GM23338 (cell line): ENCODE measurements around the gene COX7B2. TPM values are rescaled to one million over a fixed set of nuclear protein-coding genes. Genes with fewer than 3 reads are reported as not detected.
A peak's percentile ranks its signal among the peaks of the same experiment; 100 is the strongest.

Experiments used
- ATAC-seq: fragments of 200-7000 bp; cut with Tn5 transposase; 3 replicates; pipeline ENCODE4 v1.9.1; 2020
- DNase-seq: peaks from one replicate; pipeline ENCODE4 v3.0.0-alpha.2; 2015; ENCODE audit warnings: low spot score
- H2AFZ ChIP-seq: fragments of 200-600 bp; sonication (generic); 2 replicates; pipeline ENCODE4 v1.8.0; 2016; ENCODE audit warnings: antibody characterized with exemption, mild to moderate bottlenecking, moderate library complexity
- H3F3A ChIP-seq: fragments of 200-600 bp; sonication (generic); replicated peaks from 2 replicates; pipeline ENCODE4 v1.8.0; 2017; ENCODE audit warnings: antibody characterized with exemption, mixed run types, low read depth
- H3K27ac ChIP-seq: fragments of 200-600 bp; sonication (generic); 2 replicates; pipeline ENCODE4 v1.6.1; 2016; ENCODE audit warnings: low read depth
- H3K27me3 ChIP-seq: fragments of 200-600 bp; sonication (generic); 2 replicates; pipeline ENCODE4 v1.8.0; 2016; ENCODE audit warnings: mild to moderate bottlenecking, mixed run types, moderate library complexity; ENCODE audit not compliant: insufficient read depth
- H3K36me3 ChIP-seq: fragments of 200-600 bp; sonication (generic); 2 replicates; pipeline ENCODE4 v1.8.0; 2016; ENCODE audit warnings: mild to moderate bottlenecking; ENCODE audit not compliant: insufficient read depth
- H3K4me1 ChIP-seq: fragments of 200-600 bp; sonication (generic); 2 replicates; pipeline ENCODE4 v1.8.0; 2016; ENCODE audit warnings: mild to moderate bottlenecking, moderate library complexity; ENCODE audit not compliant: insufficient read depth
- H3K4me2 ChIP-seq: fragments of 200-600 bp; sonication (generic); 2 replicates; pipeline ENCODE4 v1.7.1; 2017; ENCODE audit warnings: mixed run types
- H3K4me3 ChIP-seq: fragments of 200-600 bp; sonication (generic); 2 replicates; pipeline ENCODE4 v1.6.1; 2016; ENCODE audit warnings: mixed run types
- H3K79me2 ChIP-seq: fragments of 200-600 bp; sonication (generic); replicated peaks from 2 replicates; pipeline ENCODE4 v1.8.0; 2017; ENCODE audit warnings: mild to moderate bottlenecking; ENCODE audit not compliant: insufficient read depth
- H3K9me2 ChIP-seq: fragments of 200-600 bp; sonication (generic); 2 replicates; pipeline ENCODE4 v1.8.0; 2017; ENCODE audit not compliant: insufficient read depth
- H4K20me1 ChIP-seq: fragments of 200-600 bp; sonication (generic); replicated peaks from 2 replicates; pipeline ENCODE4 v1.8.0; 2017; ENCODE audit warnings: mild to moderate bottlenecking; ENCODE audit not compliant: insufficient read depth
- H3K27ac Mint-ChIP-seq: 2 replicates; pipeline ENCODE4 v1.8.0; 2020; ENCODE audit warnings: inconsistent platforms, mild to moderate bottlenecking, moderate library complexity, mixed read lengths
- H3K27me3 Mint-ChIP-seq: 3 replicates; pipeline ENCODE4 v1.8.0; 2022; ENCODE audit warnings: low read depth, mild to moderate bottlenecking, moderate library complexity, mixed read lengths, inconsistent platforms; ENCODE audit not compliant: insufficient read depth, poor library complexity
- H3K36me3 Mint-ChIP-seq: 3 replicates; pipeline ENCODE4 v1.8.0; 2021; ENCODE audit warnings: low read depth, mild to moderate bottlenecking, inconsistent platforms, moderate library complexity, mixed read lengths
- H3K4me1 Mint-ChIP-seq: 3 replicates; pipeline ENCODE4 v1.8.0; 2020; ENCODE audit warnings: mild to moderate bottlenecking, inconsistent platforms, mixed read lengths
- H3K4me3 Mint-ChIP-seq: 3 replicates; pipeline ENCODE4 v1.8.0; 2021; ENCODE audit warnings: moderate library complexity, mild to moderate bottlenecking, inconsistent platforms, mixed read lengths
- H3K9me3 Mint-ChIP-seq: 3 replicates; pipeline ENCODE4 v1.8.0; 2020; ENCODE audit warnings: moderate library complexity, mild to moderate bottlenecking, inconsistent platforms, mixed read lengths
- CREB1 ChIP-seq: fragments of 250-450 bp; sonication (Bioruptor Pico); IDR thresholded peaks from 2 replicates; pipeline ENCODE4 v1.5.0; 2020; ENCODE audit warnings: low read depth, mild to moderate bottlenecking, moderate library complexity
- EZH2 ChIP-seq: fragments of 200-600 bp; sonication (generic); IDR thresholded peaks from one replicate; pipeline ENCODE4 v1.8.0; 2017; ENCODE audit warnings: antibody characterized with exemption, mild to moderate bottlenecking, low read depth; ENCODE audit not compliant: unreplicated experiment
- EZH2phosphoT487 ChIP-seq: fragments of 200-600 bp; sonication (generic); IDR thresholded peaks from one replicate; pipeline ENCODE4 v1.8.1; 2018; ENCODE audit warnings: antibody characterized with exemption; ENCODE audit not compliant: unreplicated experiment
- JUNB ChIP-seq: IDR thresholded peaks from one replicate; pipeline ENCODE4 v1.6.1; 2016; ENCODE audit warnings: antibody characterized with exemption; ENCODE audit not compliant: unreplicated experiment
- NANOG ChIP-seq: IDR thresholded peaks from 2 replicates; pipeline ENCODE4 v1.6.1; 2016; ENCODE audit warnings: antibody characterized with exemption, borderline replicate concordance
- POLR2AphosphoS5 ChIP-seq: IDR thresholded peaks from 2 replicates; pipeline ENCODE4 v1.6.1; 2016; ENCODE audit warnings: antibody characterized with exemption, low read depth
- STAT1 ChIP-seq: IDR thresholded peaks from one replicate; pipeline ENCODE4 v1.6.1; 2016; ENCODE audit warnings: antibody characterized with exemption; ENCODE audit not compliant: unreplicated experiment
- ZNF114 ChIP-seq: fragments of 250-450 bp; sonication (Bioruptor Pico); IDR thresholded peaks from 2 replicates; pipeline ENCODE4 v1.5.0; 2020; ENCODE audit warnings: mild to moderate bottlenecking, moderate library complexity
- ZNF331 ChIP-seq: fragments of 250-450 bp; sonication (Bioruptor Pico); IDR thresholded peaks from 2 replicates; pipeline ENCODE4 v1.5.0; 2020; ENCODE audit warnings: low read depth, mild to moderate bottlenecking, moderate library complexity
- polyA plus RNA-seq: library from polyadenylated mRNA; unstranded; fragments of >200 nt; fragmentation: Nextera tagmentation; extraction: Ambion mirVana; gene quantifications from 2 replicates; pipeline ENCODE4 v1.2.1, GENCODE V29; 2016
- total RNA-seq: library from RNA; depleted of rRNA; stranded (reverse); fragments of >200 nt; shearing (Covaris generic); gene quantifications from 2 replicates; pipeline ENCODE4 v1.2.3, GENCODE V29; 2014
- TF ChIP-seq, protein P1 (sequence below): IDR thresholded peaks from 2 replicates; pipeline ENCODE4 v1.6.1; 2016; ENCODE audit warnings: antibody characterized with exemption
- TF ChIP-seq, protein P2 (sequence below), 2 experiments: fragments of 200-600 bp in 1 of 2; sonication (generic) in 1 of 2; conservative IDR thresholded peaks; 2 replicates each; pipeline versions ENCODE4 v1.5.1 to v1.6.1; 2016 to 2017; ENCODE audit warnings: antibody characterized with exemption in 2 of 2, low read depth in 2 of 2, mild to moderate bottlenecking in 2 of 2, moderate library complexity in 1 of 2
- TF ChIP-seq, protein P3 (sequence below): IDR thresholded peaks from one replicate; pipeline ENCODE4 v1.6.1; 2018; ENCODE audit warnings: antibody characterized with exemption; ENCODE audit not compliant: unreplicated experiment

The COX7B2 gene
- total and polyA plus RNA-seq, 2 experiments from 2014 or later, result not detected

DNA sequence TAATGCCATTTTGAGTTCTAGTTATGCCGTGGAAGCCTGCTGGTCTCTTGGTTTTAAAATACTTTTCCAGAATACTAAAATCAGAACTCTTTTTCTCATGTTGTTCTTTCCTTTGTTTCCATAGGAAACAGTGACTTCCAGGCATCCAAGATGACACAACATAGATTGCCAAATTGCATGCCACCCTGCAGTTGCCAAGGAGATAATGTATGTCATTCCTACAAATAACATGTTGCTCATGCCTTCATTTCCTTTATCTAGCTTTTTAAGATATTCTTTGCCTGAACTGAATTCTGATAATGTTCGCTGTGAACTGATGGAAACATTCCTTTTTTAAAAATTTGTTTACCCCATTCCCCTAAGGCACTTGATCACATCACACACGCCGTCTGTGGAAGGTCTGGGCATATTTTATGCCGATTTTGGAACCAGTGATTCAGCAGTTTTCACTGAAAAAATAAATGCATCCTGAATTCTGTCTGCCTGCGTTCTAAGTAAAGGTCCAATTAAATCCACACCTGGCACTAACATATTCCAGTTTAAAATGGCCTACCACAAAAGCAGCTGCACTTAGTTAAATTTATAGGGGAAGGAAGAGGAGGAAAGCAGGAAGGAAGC lies 38.0 kb upstream of the COX7B2 start:
- H3K9me2 ChIP-seq, result no peaks in the 10 kb centered on the region
- DNase-seq, result no peak
- no peaks in the 10 kb centered on the region for H3K36me3 ChIP-seq
- no peaks in the 10 kb centered on the region for H4K20me1 ChIP-seq
- H3K4me2 ChIP-seq, result no peak overlapping the region
- no peak for ATAC-seq
- peak overlapping the region; percentile 79; the same call in 1 of the 2 replicates for H2AFZ ChIP-seq
- no peaks in the 10 kb centered on the region for H3K36me3 Mint-ChIP-seq
- H3K4me3 ChIP-seq, result no peak overlapping the region
- no peaks in the 10 kb centered on the region for H3K4me1 Mint-ChIP-seq
- no peak overlapping the region for H3K4me3 Mint-ChIP-seq
- no peaks in the 10 kb centered on the region for H3K27me3 Mint-ChIP-seq
- no peak overlapping the region for H3K27ac ChIP-seq
- no peaks in the 10 kb centered on the region for H3F3A ChIP-seq
- no peaks in the 10 kb centered on the region for H3K27me3 ChIP-seq
- H3K9me3 Mint-ChIP-seq, result no peaks in the 10 kb centered on the region
- H3K27ac Mint-ChIP-seq, result 0 out of 2 replicates have a peak overlapping the region, but pooled peaks have one; percentile 29
- TF ChIP-seq POLR2AphosphoS5 (no peak), NANOG (no peak), EZH2 (no peak), ZNF114 (no peak), EZH2phosphoT487 (no peak), ZNF331 (CRISPR knock-in tag) (no peak), STAT1 (no peak), JUNB (no peak), CREB1 (CRISPR knock-in tag) (no peak)
- TF ChIP-seq, protein P1, sequence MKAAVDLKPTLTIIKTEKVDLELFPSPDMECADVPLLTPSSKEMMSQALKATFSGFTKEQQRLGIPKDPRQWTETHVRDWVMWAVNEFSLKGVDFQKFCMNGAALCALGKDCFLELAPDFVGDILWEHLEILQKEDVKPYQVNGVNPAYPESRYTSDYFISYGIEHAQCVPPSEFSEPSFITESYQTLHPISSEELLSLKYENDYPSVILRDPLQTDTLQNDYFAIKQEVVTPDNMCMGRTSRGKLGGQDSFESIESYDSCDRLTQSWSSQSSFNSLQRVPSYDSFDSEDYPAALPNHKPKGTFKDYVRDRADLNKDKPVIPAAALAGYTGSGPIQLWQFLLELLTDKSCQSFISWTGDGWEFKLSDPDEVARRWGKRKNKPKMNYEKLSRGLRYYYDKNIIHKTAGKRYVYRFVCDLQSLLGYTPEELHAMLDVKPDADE, result no peak
- TF ChIP-seq, protein P2, sequence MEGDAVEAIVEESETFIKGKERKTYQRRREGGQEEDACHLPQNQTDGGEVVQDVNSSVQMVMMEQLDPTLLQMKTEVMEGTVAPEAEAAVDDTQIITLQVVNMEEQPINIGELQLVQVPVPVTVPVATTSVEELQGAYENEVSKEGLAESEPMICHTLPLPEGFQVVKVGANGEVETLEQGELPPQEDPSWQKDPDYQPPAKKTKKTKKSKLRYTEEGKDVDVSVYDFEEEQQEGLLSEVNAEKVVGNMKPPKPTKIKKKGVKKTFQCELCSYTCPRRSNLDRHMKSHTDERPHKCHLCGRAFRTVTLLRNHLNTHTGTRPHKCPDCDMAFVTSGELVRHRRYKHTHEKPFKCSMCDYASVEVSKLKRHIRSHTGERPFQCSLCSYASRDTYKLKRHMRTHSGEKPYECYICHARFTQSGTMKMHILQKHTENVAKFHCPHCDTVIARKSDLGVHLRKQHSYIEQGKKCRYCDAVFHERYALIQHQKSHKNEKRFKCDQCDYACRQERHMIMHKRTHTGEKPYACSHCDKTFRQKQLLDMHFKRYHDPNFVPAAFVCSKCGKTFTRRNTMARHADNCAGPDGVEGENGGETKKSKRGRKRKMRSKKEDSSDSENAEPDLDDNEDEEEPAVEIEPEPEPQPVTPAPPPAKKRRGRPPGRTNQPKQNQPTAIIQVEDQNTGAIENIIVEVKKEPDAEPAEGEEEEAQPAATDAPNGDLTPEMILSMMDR (conservative IDR thresholded peaks at IDR 0.05; ENCODE audit: low read depth in 2 of 2), result no peak
- TF ChIP-seq, protein P3, sequence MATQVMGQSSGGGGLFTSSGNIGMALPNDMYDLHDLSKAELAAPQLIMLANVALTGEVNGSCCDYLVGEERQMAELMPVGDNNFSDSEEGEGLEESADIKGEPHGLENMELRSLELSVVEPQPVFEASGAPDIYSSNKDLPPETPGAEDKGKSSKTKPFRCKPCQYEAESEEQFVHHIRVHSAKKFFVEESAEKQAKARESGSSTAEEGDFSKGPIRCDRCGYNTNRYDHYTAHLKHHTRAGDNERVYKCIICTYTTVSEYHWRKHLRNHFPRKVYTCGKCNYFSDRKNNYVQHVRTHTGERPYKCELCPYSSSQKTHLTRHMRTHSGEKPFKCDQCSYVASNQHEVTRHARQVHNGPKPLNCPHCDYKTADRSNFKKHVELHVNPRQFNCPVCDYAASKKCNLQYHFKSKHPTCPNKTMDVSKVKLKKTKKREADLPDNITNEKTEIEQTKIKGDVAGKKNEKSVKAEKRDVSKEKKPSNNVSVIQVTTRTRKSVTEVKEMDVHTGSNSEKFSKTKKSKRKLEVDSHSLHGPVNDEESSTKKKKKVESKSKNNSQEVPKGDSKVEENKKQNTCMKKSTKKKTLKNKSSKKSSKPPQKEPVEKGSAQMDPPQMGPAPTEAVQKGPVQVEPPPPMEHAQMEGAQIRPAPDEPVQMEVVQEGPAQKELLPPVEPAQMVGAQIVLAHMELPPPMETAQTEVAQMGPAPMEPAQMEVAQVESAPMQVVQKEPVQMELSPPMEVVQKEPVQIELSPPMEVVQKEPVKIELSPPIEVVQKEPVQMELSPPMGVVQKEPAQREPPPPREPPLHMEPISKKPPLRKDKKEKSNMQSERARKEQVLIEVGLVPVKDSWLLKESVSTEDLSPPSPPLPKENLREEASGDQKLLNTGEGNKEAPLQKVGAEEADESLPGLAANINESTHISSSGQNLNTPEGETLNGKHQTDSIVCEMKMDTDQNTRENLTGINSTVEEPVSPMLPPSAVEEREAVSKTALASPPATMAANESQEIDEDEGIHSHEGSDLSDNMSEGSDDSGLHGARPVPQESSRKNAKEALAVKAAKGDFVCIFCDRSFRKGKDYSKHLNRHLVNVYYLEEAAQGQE, result no peak
- no peaks in the 10 kb centered on the region for H3K79me2 ChIP-seq
- no peaks in the 10 kb centered on the region for H3K4me1 ChIP-seq
